Gastroesophageal sphincter (tissue), 3 donors: ENCODE measurements around the gene SNHG17.

Source experiments
- POLR2A ChIP-seq, 2 donors: fragments of 450-650 bp; IDR thresholded peaks; one replicate each; pipeline ENCODE4 v1.6.1; 2017; ENCODE audit warnings: antibody characterized with exemption in 2 of 2, mild to moderate bottlenecking in 2 of 2, moderate library complexity in 1 of 2
- POLR2AphosphoS5 ChIP-seq: sonication (generic); formaldehyde crosslinking; IDR thresholded peaks from one replicate; pipeline ENCODE4 v1.6.1; 2017; ENCODE audit warnings: antibody characterized with exemption
- TF ChIP-seq, protein P1 (sequence below), 4 experiments: fragments of 200-600 bp in 2 of 4; fragments of 450-650 bp in 2 of 4; sonication (generic) in 1 of 4; IDR thresholded peaks; one replicate each; pipeline ENCODE4 v1.5.1; 2017 to 2019; ENCODE audit warnings: antibody characterized with exemption in 4 of 4, mild to moderate bottlenecking in 2 of 4, moderate library complexity in 2 of 4

GRCh38 chr20:38421915-38422314, 13.2 kb downstream of the SNHG17 start:
- TF ChIP-seq, protein P1, sequence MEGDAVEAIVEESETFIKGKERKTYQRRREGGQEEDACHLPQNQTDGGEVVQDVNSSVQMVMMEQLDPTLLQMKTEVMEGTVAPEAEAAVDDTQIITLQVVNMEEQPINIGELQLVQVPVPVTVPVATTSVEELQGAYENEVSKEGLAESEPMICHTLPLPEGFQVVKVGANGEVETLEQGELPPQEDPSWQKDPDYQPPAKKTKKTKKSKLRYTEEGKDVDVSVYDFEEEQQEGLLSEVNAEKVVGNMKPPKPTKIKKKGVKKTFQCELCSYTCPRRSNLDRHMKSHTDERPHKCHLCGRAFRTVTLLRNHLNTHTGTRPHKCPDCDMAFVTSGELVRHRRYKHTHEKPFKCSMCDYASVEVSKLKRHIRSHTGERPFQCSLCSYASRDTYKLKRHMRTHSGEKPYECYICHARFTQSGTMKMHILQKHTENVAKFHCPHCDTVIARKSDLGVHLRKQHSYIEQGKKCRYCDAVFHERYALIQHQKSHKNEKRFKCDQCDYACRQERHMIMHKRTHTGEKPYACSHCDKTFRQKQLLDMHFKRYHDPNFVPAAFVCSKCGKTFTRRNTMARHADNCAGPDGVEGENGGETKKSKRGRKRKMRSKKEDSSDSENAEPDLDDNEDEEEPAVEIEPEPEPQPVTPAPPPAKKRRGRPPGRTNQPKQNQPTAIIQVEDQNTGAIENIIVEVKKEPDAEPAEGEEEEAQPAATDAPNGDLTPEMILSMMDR (IDR thresholded peaks at IDR 0.05), result no peak
- TF ChIP-seq POLR2AphosphoS5, result no peak
- no peak for TF ChIP-seq POLR2A (IDR thresholded peaks at IDR 0.05)
